Measurements from ENCODE around the gene BNIPL.

Gene BNIPL

GRCh38 chr1:150997949-150998348, 38.4 kb upstream of the BNIPL start:
- no peaks in the 10 kb centered on the region for H3K36me3 ChIP-seq (ENCODE audit: insufficient read depth, insufficient read length, low read length)
- no peak for TF ChIP-seq ZNF274 (IDR thresholded peaks at IDR 0.05; ENCODE audit: low read depth, low read length)
- no peak for TF ChIP-seq YY1 (IDR thresholded peaks at IDR 0.05; ENCODE audit: insufficient read depth, insufficient read length)
- no peak for TF ChIP-seq SUZ12 (IDR thresholded peaks at IDR 0.05; ENCODE audit: extremely low read depth, insufficient read depth, insufficient read length)
- no peak overlapping the region for H3K9ac ChIP-seq (ENCODE audit: insufficient read length, low read depth)
- no peaks in the 10 kb centered on the region for H3K9me3 ChIP-seq (ENCODE audit: insufficient read depth, low read length)
- H3K4me3 ChIP-seq (ENCODE audit: insufficient read length, low read depth), result no peak overlapping the region
- peaks cover 7% of the 10 kb centered on the region for H3K4me1 ChIP-seq (ENCODE audit: insufficient read depth, insufficient read length)
- DNase-seq (ENCODE audit: low read depth, low spot score), result no peak
- H3K27me3 ChIP-seq (ENCODE audit: insufficient read depth, insufficient read length), result no peaks in the 10 kb centered on the region

- no peaks in the 10 kb centered on the region for H3K27me3 ChIP-seq (ENCODE audit: insufficient read depth, insufficient read length)
- H3K4me1 ChIP-seq (ENCODE audit: insufficient read depth, insufficient read length), result peaks cover 7% of the 10 kb centered on the region
- no peak overlapping the region for H3K4me3 ChIP-seq (ENCODE audit: insufficient read length, low read depth)
- H3K36me3 ChIP-seq (ENCODE audit: insufficient read depth, insufficient read length, low read length), result no peaks in the 10 kb centered on the region
- DNase-seq (ENCODE audit: low read depth, low spot score), result no peak
- H3K9ac ChIP-seq (ENCODE audit: insufficient read length, low read depth), result no peak overlapping the region
- H3K9me3 ChIP-seq (ENCODE audit: insufficient read depth, low read length), result no peaks in the 10 kb centered on the region
- TF ChIP-seq SUZ12 (IDR thresholded peaks at IDR 0.05; ENCODE audit: extremely low read depth, insufficient read depth, insufficient read length), result no peak
- no peak for TF ChIP-seq ZNF274 (IDR thresholded peaks at IDR 0.05; ENCODE audit: low read depth, low read length)
- TF ChIP-seq YY1 (IDR thresholded peaks at IDR 0.05; ENCODE audit: insufficient read depth, insufficient read length), result no peak
Measured at GRCh38 chr1:150999051-150999674, 37.2 kb upstream of the BNIPL start.

GRCh38 chr1:150999926-151000325, 36.5 kb upstream of the BNIPL start:
- H3K36me3 ChIP-seq (ENCODE audit: insufficient read depth, insufficient read length, low read length), result no peaks in the 10 kb centered on the region
- no peak for TF ChIP-seq SUZ12 (IDR thresholded peaks at IDR 0.05; ENCODE audit: extremely low read depth, insufficient read depth, insufficient read length)
- no peak for TF ChIP-seq YY1 (IDR thresholded peaks at IDR 0.05; ENCODE audit: insufficient read depth, insufficient read length)
- TF ChIP-seq ZNF274 (IDR thresholded peaks at IDR 0.05; ENCODE audit: low read depth, low read length), result no peak
- no peak overlapping the region for H3K9ac ChIP-seq (ENCODE audit: insufficient read length, low read depth)
- no peaks in the 10 kb centered on the region for H3K27me3 ChIP-seq (ENCODE audit: insufficient read depth, insufficient read length)
- no peak for DNase-seq (ENCODE audit: low read depth, low spot score)
- no peaks in the 10 kb centered on the region for H3K9me3 ChIP-seq (ENCODE audit: insufficient read depth, low read length)
- peaks cover 7% of the 10 kb centered on the region for H3K4me1 ChIP-seq (ENCODE audit: insufficient read depth, insufficient read length)
- H3K4me3 ChIP-seq (ENCODE audit: insufficient read length, low read depth), result no peak overlapping the region

GRCh38 chr1:151000408-151000807, 36.0 kb upstream of the BNIPL start:
- H3K4me3 ChIP-seq (ENCODE audit: insufficient read length, low read depth), result no peak overlapping the region

GRCh38 chr1:151001602-151002001, 34.8 kb upstream of the BNIPL start:
- Histone ChIP-seq H3K9me3 (ENCODE audit: insufficient read depth, low read length) (no peaks in the 10 kb centered on the region), H3K27me3 (ENCODE audit: insufficient read depth, insufficient read length) (no peaks in the 10 kb centered on the region), H3K9ac (ENCODE audit: insufficient read length, low read depth) (no peak overlapping the region), H3K4me3 (ENCODE audit: insufficient read length, low read depth) (no peak overlapping the region), H3K4me1 (ENCODE audit: insufficient read depth, insufficient read length) (no peaks in the 10 kb centered on the region), H3K36me3 (ENCODE audit: insufficient read depth, insufficient read length, low read length) (no peaks in the 10 kb centered on the region)
- no peak for DNase-seq (ENCODE audit: low read depth, low spot score)
- TF ChIP-seq YY1 (IDR thresholded peaks at IDR 0.05; ENCODE audit: insufficient read depth, insufficient read length) (no peak), SUZ12 (IDR thresholded peaks at IDR 0.05; ENCODE audit: extremely low read depth, insufficient read depth, insufficient read length) (no peak), ZNF274 (IDR thresholded peaks at IDR 0.05; ENCODE audit: low read depth, low read length) (no peak)

More at GRCh38 chr1:151000408-151000807, 36.0 kb upstream of the BNIPL start:
- no peaks in the 10 kb centered on the region for H3K36me3 ChIP-seq (ENCODE audit: insufficient read depth, insufficient read length, low read length)
- H3K27me3 ChIP-seq (ENCODE audit: insufficient read depth, insufficient read length), result no peaks in the 10 kb centered on the region
- DNase-seq (ENCODE audit: low read depth, low spot score), result no peak
- no peak overlapping the region for H3K9ac ChIP-seq (ENCODE audit: insufficient read length, low read depth)
- TF ChIP-seq ZNF274 (IDR thresholded peaks at IDR 0.05; ENCODE audit: low read depth, low read length) (no peak), SUZ12 (IDR thresholded peaks at IDR 0.05; ENCODE audit: extremely low read depth, insufficient read depth, insufficient read length) (no peak), YY1 (IDR thresholded peaks at IDR 0.05; ENCODE audit: insufficient read depth, insufficient read length) (no peak)
- H3K9me3 ChIP-seq (ENCODE audit: insufficient read depth, low read length), result no peaks in the 10 kb centered on the region
- H3K4me1 ChIP-seq (ENCODE audit: insufficient read depth, insufficient read length), result peaks cover 4% of the 10 kb centered on the region

- H3K9me3 ChIP-seq (ENCODE audit: insufficient read depth, low read length), result no peaks in the 10 kb centered on the region
- DNase-seq (ENCODE audit: low read depth, low spot score), result no peak
- H3K4me3 ChIP-seq (ENCODE audit: insufficient read length, low read depth), result no peak overlapping the region
- no peaks in the 10 kb centered on the region for H3K4me1 ChIP-seq (ENCODE audit: insufficient read depth, insufficient read length)
- no peaks in the 10 kb centered on the region for H3K36me3 ChIP-seq (ENCODE audit: insufficient read depth, insufficient read length, low read length)
- no peaks in the 10 kb centered on the region for H3K27me3 ChIP-seq (ENCODE audit: insufficient read depth, insufficient read length)
- no peak for TF ChIP-seq YY1 (IDR thresholded peaks at IDR 0.05; ENCODE audit: insufficient read depth, insufficient read length)
- TF ChIP-seq SUZ12 (IDR thresholded peaks at IDR 0.05; ENCODE audit: extremely low read depth, insufficient read depth, insufficient read length), result no peak
- no peak for TF ChIP-seq ZNF274 (IDR thresholded peaks at IDR 0.05; ENCODE audit: low read depth, low read length)
- no peak overlapping the region for H3K9ac ChIP-seq (ENCODE audit: insufficient read length, low read depth)
Measured at GRCh38 chr1:151002051-151002450, 34.3 kb upstream of the BNIPL start.

- H3K4me1 ChIP-seq (ENCODE audit: insufficient read depth, insufficient read length), result peaks cover 3% of the 10 kb centered on the region
- H3K4me3 ChIP-seq (ENCODE audit: insufficient read length, low read depth), result no peak overlapping the region
- no peak for DNase-seq (ENCODE audit: low read depth, low spot score)
- H3K27me3 ChIP-seq (ENCODE audit: insufficient read depth, insufficient read length), result no peaks in the 10 kb centered on the region
- H3K9ac ChIP-seq (ENCODE audit: insufficient read length, low read depth), result no peak overlapping the region
- no peaks in the 10 kb centered on the region for H3K36me3 ChIP-seq (ENCODE audit: insufficient read depth, insufficient read length, low read length)
- TF ChIP-seq ZNF274 (IDR thresholded peaks at IDR 0.05; ENCODE audit: low read depth, low read length), result no peak
- TF ChIP-seq SUZ12 (IDR thresholded peaks at IDR 0.05; ENCODE audit: extremely low read depth, insufficient read depth, insufficient read length), result no peak
- TF ChIP-seq YY1 (IDR thresholded peaks at IDR 0.05; ENCODE audit: insufficient read depth, insufficient read length), result no peak
- no peaks in the 10 kb centered on the region for H3K9me3 ChIP-seq (ENCODE audit: insufficient read depth, low read length)
Measured at GRCh38 chr1:151002611-151003010, 33.8 kb upstream of the BNIPL start.

All from NT2/D1 (cell line).